HG03139 (cell line): ENCODE data around the gene BPGM.

ENCODE experiments used
- ATAC-seq: cut with Tn5 transposase; IDR thresholded peaks from one replicate; pipeline ENCODE4 v1.9.1; 2021; ENCODE audit not compliant: unreplicated experiment

Gene BPGM

GRCh38 chr7:134694767-134695166 is 48.1 kb downstream of the BPGM start:
- ATAC-seq = no peak

- ATAC-seq = no peak
These were observed 48.7 kb downstream of the BPGM start for GRCh38 chr7:134695321-134695860.

GRCh38 chr7:134696261-134696660 is 49.6 kb downstream of the BPGM start:
- no peak for ATAC-seq

- ATAC-seq = no peak
These were observed 50.7 kb downstream of the BPGM start for GRCh38 chr7:134697205-134697886.

GRCh38 chr7:134698481-134698880 is 51.8 kb downstream of the BPGM start:
- ATAC-seq = no peak

GRCh38 chr7:134699021-134699818 is 52.6 kb downstream of the BPGM start:
- ATAC-seq = no peak

- ATAC-seq = no peak
These were observed 53.2 kb downstream of the BPGM start for GRCh38 chr7:134699899-134700298.

- ATAC-seq = no peak
These were observed 54.6 kb downstream of the BPGM start for GRCh38 chr7:134701272-134701671.

- no peak for ATAC-seq
These were observed 56.0 kb downstream of the BPGM start for GRCh38 chr7:134702366-134703240.

GRCh38 chr7:134703241-134703594 is 56.6 kb downstream of the BPGM start:
- no peak for ATAC-seq

GRCh38 chr7:134703782-134704181 is 57.1 kb downstream of the BPGM start:
- no peak for ATAC-seq

GRCh38 chr7:134704827-134705226 is 58.2 kb downstream of the BPGM start:
- no peak for ATAC-seq

GRCh38 chr7:134705716-134706115 is 59.1 kb downstream of the BPGM start:
- ATAC-seq = no peak

GRCh38 chr7:134706468-134706867 is 59.8 kb downstream of the BPGM start:
- no peak for ATAC-seq

- no peak for ATAC-seq
These were observed 61.2 kb downstream of the BPGM start for GRCh38 chr7:134707663-134708378.

GRCh38 chr7:134708692-134709091 is 62.0 kb downstream of the BPGM start:
- no peak for ATAC-seq

GRCh38 chr7:134709197-134709596 is 62.5 kb downstream of the BPGM start:
- no peak for ATAC-seq

GRCh38 chr7:134710511-134710853 is 63.8 kb downstream of the BPGM start:
- no peak for ATAC-seq

- ATAC-seq = no peak
These were observed 64.4 kb downstream of the BPGM start for GRCh38 chr7:134710854-134711624.

- ATAC-seq = no peak
These were observed 65.5 kb downstream of the BPGM start for GRCh38 chr7:134712196-134712595.
